Gastroesophageal sphincter (tissue), 3 donors: ENCODE results near the gene CTDSP1.

Experiments used
- POLR2A ChIP-seq, 2 donors: fragments of 450-650 bp; IDR thresholded peaks; one replicate each; pipeline ENCODE4 v1.6.1; 2017; ENCODE audit warnings: antibody characterized with exemption in 2 of 2, mild to moderate bottlenecking in 2 of 2, moderate library complexity in 1 of 2
- POLR2AphosphoS5 ChIP-seq: sonication (generic); formaldehyde crosslinking; IDR thresholded peaks from one replicate; pipeline ENCODE4 v1.6.1; 2017; ENCODE audit warnings: antibody characterized with exemption
- TF ChIP-seq, protein P1 (sequence below), 4 experiments: fragments of 200-600 bp in 2 of 4; fragments of 450-650 bp in 2 of 4; sonication (generic) in 1 of 4; IDR thresholded peaks; one replicate each; pipeline ENCODE4 v1.5.1; 2017 to 2019; ENCODE audit warnings: antibody characterized with exemption in 4 of 4, mild to moderate bottlenecking in 2 of 4, moderate library complexity in 2 of 4

DNA sequence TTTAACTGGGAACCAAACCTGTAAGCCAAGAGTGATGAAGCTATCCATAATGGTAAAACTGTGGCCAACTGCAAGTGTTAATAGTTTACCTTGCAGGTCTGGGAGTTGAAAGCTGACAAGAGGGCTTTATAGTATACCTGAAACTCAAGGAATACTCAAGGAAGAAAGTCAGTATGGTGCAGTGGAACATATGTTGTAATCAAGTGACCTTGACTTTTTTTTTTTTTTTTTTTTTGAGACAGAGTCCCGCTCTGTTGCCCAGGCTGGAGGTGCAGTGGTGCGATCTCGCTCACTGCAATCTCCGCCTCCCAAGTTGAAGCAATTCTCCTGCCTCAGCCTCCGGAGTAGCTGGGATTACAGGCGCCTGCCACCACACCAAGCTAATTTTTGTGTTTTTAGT is 46.9 kb downstream of the CTDSP1 start:
- TF ChIP-seq POLR2AphosphoS5, result no peak
- TF ChIP-seq, protein P1, sequence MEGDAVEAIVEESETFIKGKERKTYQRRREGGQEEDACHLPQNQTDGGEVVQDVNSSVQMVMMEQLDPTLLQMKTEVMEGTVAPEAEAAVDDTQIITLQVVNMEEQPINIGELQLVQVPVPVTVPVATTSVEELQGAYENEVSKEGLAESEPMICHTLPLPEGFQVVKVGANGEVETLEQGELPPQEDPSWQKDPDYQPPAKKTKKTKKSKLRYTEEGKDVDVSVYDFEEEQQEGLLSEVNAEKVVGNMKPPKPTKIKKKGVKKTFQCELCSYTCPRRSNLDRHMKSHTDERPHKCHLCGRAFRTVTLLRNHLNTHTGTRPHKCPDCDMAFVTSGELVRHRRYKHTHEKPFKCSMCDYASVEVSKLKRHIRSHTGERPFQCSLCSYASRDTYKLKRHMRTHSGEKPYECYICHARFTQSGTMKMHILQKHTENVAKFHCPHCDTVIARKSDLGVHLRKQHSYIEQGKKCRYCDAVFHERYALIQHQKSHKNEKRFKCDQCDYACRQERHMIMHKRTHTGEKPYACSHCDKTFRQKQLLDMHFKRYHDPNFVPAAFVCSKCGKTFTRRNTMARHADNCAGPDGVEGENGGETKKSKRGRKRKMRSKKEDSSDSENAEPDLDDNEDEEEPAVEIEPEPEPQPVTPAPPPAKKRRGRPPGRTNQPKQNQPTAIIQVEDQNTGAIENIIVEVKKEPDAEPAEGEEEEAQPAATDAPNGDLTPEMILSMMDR (IDR thresholded peaks at IDR 0.05), result no peak
- no peak for TF ChIP-seq POLR2A (IDR thresholded peaks at IDR 0.05)
